Cardiac fibroblast (primary cell): ENCODE results near the gene THUMPD3.
A peak's percentile ranks its signal among the peaks of the same experiment; 100 is the strongest.

ENCODE experiments used
- DNase-seq, 2 donors: peaks; one replicate each; pipeline versions ENCODE4 v3.0.0 to v3.0.0-alpha.2; 2010; ENCODE audit warnings: low read depth in 2 of 2
- H3K4me3 ChIP-seq, 2 donors: replicated peaks in 1 of 2; 1 replicate in 1 of 2; 2 replicates in 1 of 2; pipeline ENCODE4 v1.5.1; 2011; ENCODE audit warnings: low read depth in 2 of 2, low read length in 2 of 2, mild to moderate bottlenecking in 2 of 2, moderate library complexity in 1 of 2
- CTCF ChIP-seq: IDR thresholded peaks from one replicate; pipeline ENCODE4 v1.5.1; 2011; ENCODE audit warnings: low read depth, mild to moderate bottlenecking, low read length, inconsistent platforms

Gene THUMPD3

GRCh38 chr3:9362731-9363530, at the start of gene THUMPD3:
Gene THUMPD3 (plus strand): TSS chr3:9363054. CDS start chr3:9365069, 2,015 bp downstream.
- TF ChIP-seq CTCF: no peak
- DNase-seq: peak; percentile 89 to 93
- peak within 1 kb of the TSS; percentile 63 to 69 for H3K4me3 ChIP-seq

- H3K4me3 ChIP-seq: no peak overlapping the region
- DNase-seq: no peak
Measured at GRCh38 chr3:9314796-9315195, 48.1 kb upstream of the THUMPD3 start.

GRCh38 chr3:9316881-9317361, 45.9 kb upstream of the THUMPD3 start:
- peak overlapping the region; percentile 15 to 32 for H3K4me3 ChIP-seq
- TF ChIP-seq CTCF: no peak
- DNase-seq: peak; percentile 60 to 70

More at GRCh38 chr3:9314796-9315195, 48.1 kb upstream of the THUMPD3 start:
- TF ChIP-seq CTCF: no peak

- no peak for TF ChIP-seq CTCF
- DNase-seq: no peak
- no peak overlapping the region for H3K4me3 ChIP-seq
Measured at GRCh38 chr3:9322780-9323179, 40.1 kb upstream of the THUMPD3 start.

- H3K4me3 ChIP-seq: no peak overlapping the region
- no peak for TF ChIP-seq CTCF
- no peak for DNase-seq
Measured at GRCh38 chr3:9324944-9325343, 37.9 kb upstream of the THUMPD3 start.

GRCh38 chr3:9327578-9327977, 35.3 kb upstream of the THUMPD3 start:
- no peak for TF ChIP-seq CTCF

More at GRCh38 chr3:9327578-9327977, 35.3 kb upstream of the THUMPD3 start:
- H3K4me3 ChIP-seq: no peak overlapping the region
- no peak for DNase-seq
